NB4 (cell line): ENCODE results near the gene GVQW3.

Source experiments
- MYC ChIP-seq: IDR thresholded peaks from 2 replicates; pipeline ENCODE4 v1.6.1; 2011; ENCODE audit warnings: low read depth, low read length
- POLR2A ChIP-seq: IDR thresholded peaks from 2 replicates; pipeline ENCODE4 v1.6.1; 2011; ENCODE audit warnings: mild to moderate bottlenecking; ENCODE audit not compliant: insufficient read length; ENCODE audit errors: extremely low read depth
- TF ChIP-seq, protein P1 (sequence below): IDR thresholded peaks from one replicate; pipeline ENCODE4 v1.5.1; 2012; ENCODE audit warnings: low read depth, low read length
- TF ChIP-seq, protein P2 (sequence below): IDR thresholded peaks from 2 replicates; pipeline ENCODE4 v1.6.1; 2011; ENCODE audit warnings: low read depth, low read length

DNA sequence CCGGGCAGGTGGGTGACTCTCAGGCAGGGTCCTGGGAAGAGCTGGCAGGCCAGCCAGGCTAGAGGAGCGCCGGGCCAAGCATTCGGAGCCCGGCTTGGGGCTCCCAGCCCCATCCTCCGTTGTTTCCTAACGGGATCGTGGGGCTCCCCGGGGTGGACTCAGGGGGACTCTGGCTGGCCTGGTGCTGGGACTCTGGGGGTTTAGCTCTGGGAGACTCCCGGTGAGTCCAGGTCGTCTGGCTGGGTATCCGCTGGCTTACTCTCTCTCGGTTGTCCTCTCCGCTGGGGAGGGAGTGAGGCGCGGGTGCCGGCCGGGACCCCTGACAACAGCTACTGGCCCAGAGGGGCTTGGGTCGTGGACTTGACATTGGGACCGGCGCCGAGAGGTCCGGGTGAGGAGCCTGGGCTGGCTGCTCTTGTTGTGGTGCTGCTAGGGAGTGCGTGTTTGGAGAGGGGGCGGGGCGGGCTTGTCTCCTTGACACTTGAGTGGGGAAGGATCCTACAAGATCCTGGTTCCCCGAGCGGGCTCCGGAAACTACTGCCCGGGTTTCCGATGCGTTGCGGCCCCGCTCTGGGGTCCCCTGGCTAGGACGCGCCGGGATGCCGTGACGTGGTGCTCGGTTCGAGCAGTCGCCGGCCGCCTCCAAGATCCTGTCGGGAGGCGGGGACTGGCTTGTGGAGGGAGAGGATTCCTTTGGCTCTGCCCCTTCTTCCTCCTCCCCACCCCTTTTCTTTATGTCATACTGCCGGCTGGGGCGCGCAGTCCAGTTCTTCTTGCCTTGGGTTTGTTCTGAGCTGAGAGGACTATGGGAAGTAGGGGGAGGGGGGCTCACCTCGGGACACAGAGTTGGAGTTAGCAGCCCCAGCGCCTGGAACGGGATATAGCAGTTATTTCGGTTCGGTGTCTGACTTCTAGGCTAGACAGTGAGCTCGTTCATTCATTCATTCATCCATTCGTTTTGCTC is 64.3 kb downstream of the GVQW3 start:
- TF ChIP-seq POLR2A (peak; percentile 15), MYC (no peak)
- TF ChIP-seq, protein P1, sequence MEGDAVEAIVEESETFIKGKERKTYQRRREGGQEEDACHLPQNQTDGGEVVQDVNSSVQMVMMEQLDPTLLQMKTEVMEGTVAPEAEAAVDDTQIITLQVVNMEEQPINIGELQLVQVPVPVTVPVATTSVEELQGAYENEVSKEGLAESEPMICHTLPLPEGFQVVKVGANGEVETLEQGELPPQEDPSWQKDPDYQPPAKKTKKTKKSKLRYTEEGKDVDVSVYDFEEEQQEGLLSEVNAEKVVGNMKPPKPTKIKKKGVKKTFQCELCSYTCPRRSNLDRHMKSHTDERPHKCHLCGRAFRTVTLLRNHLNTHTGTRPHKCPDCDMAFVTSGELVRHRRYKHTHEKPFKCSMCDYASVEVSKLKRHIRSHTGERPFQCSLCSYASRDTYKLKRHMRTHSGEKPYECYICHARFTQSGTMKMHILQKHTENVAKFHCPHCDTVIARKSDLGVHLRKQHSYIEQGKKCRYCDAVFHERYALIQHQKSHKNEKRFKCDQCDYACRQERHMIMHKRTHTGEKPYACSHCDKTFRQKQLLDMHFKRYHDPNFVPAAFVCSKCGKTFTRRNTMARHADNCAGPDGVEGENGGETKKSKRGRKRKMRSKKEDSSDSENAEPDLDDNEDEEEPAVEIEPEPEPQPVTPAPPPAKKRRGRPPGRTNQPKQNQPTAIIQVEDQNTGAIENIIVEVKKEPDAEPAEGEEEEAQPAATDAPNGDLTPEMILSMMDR = no peak
- TF ChIP-seq, protein P2, sequence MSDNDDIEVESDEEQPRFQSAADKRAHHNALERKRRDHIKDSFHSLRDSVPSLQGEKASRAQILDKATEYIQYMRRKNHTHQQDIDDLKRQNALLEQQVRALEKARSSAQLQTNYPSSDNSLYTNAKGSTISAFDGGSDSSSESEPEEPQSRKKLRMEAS = no peak
